NCI-H2196 (cell line): Measurements from ENCODE around the gene SSBP2.
"Not testable (repeated sequence)": the region's sequence is repeated elsewhere in the genome, so short reads cannot be mapped to it uniquely, and the experiment has no call there.

Source experiments
- DNase-seq: peaks from one replicate; lab custom pipeline; 2025; ENCODE audit not compliant: unreplicated experiment; lab: John Stamatoyannopoulos, UW

Gene SSBP2

DNA sequence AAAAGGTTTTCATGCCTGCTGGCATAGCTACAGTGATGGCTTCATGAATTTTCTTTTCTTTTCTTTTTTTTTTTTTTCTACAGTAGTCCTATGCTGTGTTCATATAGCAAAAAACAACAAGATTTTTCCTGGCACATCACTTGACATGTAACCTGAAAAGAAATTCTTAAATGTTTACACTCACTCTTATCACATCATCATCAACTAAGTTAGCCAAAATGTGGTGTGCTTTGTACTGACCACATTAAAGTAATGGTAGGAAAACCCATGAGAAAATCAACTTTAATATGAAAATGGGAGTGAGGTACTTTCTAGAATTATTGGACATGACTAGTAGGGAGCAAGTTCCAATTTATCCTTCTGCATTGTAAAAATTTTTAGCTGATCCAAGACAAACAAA lies 146.7 kb downstream of the SSBP2 start:
- DNase-seq, result no peak

DNA sequence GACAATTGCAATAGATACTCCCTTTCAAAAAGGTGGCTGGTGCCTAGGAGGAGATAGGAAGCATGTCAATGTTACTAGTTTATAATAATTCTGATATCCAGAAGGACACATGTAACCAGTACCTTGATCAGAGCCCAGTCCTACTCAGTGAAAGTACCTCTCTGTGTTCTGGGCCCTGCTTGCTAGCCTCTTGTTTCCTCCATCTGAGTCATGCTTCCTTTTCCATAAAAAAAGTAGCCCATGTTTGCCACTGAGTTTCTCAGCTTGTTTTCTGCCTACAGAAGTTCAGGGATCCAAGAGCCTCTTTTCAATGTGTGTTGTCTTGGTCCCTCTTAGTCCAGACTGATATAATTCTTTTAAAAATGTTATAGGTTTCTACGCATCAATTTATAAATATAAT lies 149.0 kb downstream of the SSBP2 start:
- DNase-seq, result no peak

DNA sequence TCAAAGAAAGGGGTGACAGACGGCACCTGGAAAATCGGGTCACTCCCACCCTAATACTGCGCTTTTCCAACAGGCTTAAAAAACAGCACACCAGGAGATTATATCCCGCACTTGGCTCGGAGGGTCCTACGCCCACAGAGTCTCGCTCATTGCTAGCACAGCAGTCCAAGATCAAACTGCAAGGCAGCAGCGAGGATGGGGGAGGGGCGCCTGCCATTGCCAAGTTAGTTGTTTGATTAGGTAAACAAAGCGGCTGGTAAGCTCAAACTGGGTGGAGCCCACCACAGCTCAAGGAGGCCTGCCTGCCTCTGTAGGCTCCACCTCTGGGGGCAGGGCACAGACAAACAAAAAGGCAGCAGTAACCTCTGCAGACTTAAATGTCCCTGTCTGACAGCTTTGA lies 158.8 kb downstream of the SSBP2 start:
- DNase-seq, result not testable (repeated sequence)

DNA sequence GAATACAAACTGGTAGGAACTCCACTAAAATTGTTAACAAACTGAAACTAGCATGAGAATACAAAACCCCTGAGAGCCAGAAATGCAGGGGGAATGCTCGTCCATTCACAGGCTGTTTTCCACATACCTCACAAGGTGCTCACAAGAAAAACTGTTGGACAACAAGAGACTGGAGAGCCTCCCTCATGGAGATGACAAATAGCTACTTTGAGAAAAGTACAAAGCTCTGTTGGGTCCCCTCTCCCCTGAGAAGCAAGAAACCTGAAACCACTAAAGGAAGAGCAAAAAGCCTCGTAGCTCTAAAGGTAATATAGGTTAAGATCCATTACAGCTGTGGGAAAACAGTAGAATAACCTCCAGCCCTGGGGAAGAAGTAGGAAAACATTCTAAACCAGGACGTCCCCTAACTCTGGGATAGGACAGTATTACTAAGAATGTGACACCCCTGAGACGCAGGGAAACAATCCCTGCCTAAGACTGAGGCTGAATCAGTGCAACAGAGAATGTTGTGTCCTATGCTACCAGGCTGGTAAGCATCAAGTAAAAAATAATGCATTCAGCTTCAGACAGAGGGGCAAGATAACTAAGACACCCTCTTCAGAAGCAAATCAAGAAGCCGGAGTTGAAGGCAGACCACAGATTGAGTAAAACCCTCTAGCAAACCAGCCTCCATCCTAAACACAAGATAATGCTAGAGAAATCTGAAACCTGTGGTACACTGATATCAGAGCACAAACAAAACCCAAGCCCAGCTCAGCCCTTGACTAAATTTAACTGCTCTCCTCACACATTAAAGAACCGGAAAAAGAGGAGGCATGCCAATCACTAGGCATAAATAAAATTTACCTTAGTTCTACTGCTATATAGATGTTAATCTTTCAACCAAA lies 160.2 kb downstream of the SSBP2 start:
- no peak for DNase-seq

DNA sequence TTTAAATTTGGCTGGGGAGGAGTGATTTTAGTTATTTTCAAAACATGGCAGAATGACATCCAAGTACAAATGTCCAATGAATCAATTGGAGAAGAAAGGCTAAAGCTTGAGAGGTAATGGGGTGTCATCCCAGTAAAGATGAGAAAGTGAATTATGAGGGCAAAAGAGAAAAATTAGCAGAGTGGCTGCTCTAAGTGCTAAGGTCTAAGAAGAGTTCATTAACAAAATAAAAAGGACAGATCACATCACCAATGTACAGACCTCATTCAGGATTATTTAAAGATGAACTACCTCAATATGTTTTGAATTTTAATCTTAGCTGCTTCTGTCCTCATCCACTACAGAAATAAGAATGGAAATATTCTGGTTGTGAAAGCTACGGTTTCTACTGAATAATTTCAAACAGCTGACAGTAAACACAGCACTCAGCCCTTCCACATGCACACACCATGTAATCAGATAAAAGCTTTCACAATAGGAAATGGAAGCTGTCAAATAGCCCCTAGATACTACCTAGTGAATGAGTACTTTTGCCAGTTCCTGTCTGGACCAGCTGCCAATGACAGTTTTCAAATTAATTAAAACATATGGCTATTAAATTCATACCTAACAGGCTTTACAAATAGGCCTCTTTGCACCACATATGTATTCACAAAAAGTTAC lies 171.5 kb downstream of the SSBP2 start:
- DNase-seq, result no peak

DNA sequence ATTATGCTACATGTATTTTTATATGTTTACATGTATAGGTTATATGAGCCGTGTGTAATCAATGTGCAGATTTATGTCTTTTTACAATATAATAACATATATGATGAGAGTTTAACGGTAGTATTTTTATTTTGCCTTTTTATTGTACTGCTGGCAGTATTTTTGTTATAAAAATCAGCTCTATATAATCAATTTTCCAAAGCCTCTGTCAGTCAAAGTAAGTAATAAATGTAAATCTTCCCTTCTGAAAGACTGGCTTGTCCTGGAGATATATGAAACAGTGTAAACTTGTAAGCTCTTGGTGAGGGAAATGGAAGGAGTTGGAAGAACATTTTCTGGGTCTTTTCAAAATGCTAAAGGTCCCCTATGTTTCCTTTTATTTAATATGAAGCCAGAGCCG lies 173.8 kb downstream of the SSBP2 start:
- no peak for DNase-seq

DNA sequence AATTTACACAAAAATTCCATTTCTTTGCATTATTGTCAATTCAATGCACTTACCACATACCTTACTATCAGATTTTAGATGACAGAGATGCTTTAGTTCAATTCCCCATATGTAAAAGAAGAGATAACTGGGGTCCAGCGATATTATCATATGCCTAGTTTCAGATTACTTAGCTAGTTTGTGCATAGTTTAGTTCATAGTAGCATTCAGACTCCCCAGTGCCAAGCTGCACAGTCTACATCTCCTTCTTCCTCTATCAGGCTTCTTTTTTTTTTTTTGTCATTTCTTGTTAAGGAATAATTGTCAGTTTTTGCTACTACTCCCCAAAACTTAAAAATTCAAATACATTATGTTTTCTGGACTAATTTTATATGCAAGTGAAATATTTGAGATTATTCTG lies 175.0 kb downstream of the SSBP2 start:
- DNase-seq, result no peak

DNA sequence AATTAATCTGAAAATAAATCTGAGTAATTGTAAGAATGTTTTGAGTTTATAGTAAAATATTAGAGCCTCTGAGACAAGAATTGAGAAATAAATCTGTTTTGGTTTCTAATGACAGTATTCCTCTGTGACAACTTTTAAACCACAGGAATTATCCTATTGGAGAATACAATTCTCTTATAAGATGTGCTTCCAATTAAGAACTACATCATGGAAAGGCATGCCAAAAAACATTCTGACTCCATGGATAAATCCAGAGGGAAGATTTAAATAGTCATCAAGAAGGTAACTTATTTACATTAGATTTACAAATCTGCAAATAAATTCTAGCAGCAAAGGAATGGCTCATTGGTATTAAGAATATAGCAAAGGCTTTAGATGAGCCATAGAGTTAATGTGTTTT lies 178.7 kb downstream of the SSBP2 start:
- no peak for DNase-seq

DNA sequence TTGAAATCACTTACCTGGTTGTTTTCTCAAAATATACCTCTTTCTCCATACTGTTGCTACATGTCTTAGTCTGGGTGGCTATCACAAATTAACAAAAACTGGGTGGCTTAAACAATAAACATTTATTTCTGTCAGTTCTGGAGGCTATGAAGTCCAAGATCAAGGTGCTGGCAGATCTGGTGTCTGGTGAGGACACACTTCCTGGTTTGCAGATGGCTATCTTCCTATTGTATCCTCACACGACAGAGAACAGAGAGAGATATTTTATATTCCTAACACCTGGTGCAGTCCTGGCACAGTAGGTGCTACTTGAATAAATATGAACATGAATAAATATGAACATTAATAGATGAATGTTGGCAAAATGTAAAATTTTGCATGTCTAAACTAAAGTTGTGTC lies 192.7 kb downstream of the SSBP2 start:
- peak; percentile 5 for DNase-seq

DNA sequence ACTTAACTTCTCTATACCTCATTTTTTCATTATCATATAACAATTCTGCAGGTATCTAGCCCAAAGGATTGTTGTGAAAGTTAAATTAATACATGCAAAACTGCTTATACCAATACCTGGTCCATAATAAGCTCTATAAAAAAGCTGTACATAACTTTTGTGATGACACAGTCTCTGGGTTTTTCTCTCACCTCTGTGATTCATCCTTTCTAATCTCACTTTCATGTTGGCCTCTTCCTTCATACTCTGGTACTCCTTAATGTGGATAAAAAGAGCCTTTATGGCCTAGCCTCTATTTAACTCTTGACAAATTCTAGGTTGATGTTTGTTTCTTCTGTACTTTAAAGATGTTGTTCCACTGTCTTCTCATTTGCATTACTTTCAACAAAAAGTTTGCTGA lies 194.1 kb downstream of the SSBP2 start:
- DNase-seq, result no peak

DNA sequence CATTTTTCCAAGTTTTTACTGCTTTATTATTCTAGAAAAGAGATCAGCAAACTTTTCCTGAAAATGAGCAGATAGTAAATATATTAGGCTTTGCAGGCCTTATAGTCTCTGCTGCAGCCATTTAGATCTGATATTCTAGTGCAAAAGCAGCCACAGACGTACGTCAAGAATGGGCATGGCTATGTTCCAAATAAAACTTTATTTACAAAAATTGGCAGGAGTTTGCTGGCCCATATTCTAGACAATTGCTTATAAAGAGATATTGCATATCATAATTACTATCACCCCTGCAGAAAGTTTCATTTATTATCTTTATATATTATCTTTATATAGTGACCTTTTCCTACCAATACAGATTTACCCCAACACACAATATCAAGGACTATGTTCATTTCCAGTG lies 195.0 kb downstream of the SSBP2 start:
- DNase-seq, result no peak

DNA sequence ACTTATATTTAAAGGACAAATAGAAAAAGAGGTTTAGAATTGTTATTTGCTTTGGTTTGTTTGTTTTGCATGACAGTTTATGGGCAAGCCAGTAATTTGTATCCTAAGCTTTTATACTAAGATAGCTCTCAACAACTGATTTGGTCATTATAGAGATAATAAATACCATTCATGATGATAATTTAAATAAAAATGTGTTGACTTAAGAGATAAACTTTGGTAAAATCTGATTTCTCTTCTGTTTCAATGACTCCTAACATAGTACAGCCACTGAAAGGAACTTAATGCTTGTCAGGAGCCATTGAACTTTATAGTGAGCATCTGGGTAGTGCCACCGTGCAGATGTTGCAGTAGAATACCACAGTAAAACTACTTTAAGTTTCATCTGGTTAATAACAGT lies 196.2 kb downstream of the SSBP2 start:
- no peak for DNase-seq

DNA sequence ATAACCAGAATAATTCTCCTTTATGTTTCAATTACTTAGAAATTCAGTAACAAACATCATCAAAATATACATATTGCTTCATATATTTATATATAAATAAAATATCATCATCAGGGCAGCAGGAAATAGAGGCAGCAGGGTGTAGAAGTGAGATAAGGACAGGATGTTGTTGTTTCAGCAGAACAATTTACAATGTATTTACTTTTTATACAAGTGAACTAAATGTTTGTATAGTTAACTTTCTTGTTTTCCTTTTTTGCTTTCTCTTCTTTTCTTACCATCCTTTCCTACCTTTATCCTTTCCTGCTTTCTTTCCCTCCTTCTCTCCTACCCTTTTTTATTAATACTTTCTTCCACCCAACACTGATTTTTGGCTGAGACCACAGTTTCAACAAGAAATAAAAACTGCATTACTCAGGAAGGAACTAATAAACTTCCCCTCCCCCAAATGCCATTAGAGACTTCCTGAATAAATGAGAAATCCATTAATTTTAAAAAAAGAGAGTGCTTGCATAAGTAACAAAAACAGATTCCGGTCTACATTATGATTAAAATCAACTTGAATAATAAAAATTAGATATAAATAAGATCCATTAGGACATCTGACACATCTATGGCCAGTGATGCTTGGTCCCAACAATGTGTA lies 197.2 kb downstream of the SSBP2 start:
- DNase-seq, result no peak

DNA sequence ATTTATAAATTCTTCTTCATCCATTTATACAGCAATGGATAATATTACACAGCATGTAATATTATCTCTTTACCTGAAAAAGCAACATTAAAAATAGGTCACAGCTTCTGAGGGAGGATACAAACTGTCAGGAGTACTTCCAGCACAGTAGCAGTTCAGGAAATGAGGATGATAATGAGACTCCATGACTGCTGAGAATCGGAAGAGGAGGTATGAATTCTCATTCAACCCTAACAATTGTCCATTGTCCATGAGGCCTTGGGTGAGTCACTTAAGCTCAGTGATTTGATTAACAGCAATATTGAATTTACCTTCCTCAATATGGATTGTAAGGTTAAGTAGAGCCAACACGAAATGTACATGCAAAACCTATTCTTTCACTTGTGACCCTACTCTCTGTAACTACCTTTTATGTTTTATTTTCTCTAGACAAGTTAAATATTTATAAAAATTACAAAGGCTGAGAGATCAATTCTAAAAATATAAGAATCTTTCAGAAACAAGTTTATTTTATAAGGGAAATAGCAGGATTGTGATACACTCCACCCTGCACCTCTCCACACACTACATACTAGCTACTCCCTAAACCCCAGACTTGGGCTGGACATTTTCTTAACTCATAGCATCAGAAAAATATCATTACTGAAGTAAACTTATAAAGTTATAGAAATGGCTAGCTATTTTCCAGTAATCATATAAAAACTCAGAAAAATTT lies 197.9 kb downstream of the SSBP2 start:
- DNase-seq, result no peak

DNA sequence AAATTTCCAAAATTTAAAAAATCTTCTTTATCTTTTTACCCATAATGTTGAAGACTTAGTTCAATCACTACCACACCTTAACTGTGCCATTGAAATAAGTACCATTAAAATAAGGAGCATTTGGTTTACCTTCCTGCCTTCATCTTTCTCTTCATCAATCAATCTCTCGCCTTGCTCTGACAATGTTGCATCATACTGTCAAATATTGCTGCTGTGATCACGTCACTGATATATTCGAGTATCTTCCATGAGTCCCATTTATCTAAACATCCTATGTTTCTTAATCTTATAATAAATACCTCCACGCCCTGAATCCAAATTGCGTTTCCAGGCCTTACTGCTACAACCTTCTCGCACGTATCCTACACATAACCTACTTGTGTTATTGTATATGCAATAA lies 201.8 kb downstream of the SSBP2 start:
- no peak for DNase-seq

DNA sequence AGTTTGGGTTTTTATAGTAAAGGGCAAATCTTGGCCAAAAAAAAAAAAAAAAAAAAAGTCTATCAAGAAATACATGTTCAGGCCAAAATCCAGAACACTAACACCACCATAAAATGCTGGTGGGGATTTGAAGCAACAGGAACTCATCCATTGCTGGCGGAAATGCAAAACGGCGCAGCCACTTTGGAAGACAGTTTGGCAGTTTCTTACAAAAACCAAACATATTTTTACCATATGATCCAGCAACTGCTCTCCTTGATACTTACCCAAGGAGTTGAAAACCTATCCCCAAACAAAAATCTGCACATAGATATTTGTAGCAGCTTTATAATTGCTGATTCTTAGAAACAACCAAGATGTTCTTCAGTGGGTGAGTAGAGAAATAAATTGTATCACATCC lies 203.9 kb downstream of the SSBP2 start:
- no peak for DNase-seq

DNA sequence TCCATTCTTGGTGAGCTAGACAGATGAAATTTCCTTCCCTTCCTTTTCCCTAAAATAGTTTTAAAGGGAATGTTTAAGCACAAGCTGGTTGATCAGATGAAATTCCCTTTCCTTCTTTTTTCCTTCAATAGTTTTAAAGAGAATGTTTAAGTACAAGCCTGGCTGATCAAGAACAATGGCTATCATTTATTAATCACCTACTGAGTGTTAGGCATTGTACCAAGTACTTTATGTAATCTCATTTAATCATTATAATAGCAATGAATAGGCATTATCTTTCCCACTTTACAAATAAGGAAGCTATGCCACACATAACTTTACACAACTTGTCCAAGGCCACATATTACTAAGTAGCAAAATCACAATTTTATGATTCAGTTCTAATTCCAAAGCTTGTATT lies 205.0 kb downstream of the SSBP2 start:
- no peak for DNase-seq

DNA sequence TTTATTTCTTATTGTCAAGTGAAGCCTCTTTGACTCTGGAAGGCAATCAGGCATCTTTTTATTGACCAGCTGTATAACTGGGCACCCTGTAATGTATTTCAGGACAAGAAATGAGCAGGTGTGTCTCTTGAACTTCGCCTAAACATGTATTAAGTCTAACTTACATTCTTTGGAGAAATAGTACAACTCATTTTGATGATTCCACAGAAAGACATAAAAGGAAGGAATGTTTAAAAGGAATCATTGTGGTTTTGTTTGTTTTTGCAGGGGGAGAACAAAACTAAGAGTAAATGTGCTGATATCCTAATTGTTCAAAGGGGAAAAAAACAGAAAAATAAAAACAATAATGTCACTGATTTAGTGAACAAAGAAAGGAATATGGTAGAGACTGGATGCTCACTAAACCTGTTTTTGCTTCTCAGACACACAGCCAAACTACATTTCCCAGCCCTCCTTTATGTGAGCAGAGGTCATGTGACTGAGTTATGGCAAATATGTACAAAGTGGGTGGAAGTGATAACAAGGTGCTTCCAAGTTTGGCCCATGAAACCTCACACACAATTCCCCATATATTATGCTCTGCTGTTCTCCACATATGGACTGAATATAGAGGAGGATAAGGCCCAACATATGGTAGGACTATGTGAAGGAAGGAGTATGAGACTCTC lies 206.4 kb downstream of the SSBP2 start:
- no peak for DNase-seq

DNA sequence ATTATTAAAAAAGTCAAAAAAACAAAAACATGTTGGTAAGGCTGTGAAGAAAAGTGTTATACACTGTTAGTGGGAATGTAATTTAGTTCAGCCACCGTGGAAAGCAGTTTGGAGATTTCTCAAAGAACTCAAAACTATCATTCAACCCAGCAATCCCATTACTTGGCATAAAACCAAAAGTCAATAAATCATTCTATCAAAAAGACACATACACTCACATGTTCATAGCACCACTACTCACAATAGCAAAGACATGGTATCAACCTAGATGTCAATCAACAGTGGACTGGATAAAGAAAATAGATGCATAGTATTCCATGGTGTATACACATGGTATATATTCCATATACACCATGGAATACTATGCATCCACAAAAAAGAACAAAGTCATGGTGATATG lies 208.7 kb downstream of the SSBP2 start:
- DNase-seq, result no peak

DNA sequence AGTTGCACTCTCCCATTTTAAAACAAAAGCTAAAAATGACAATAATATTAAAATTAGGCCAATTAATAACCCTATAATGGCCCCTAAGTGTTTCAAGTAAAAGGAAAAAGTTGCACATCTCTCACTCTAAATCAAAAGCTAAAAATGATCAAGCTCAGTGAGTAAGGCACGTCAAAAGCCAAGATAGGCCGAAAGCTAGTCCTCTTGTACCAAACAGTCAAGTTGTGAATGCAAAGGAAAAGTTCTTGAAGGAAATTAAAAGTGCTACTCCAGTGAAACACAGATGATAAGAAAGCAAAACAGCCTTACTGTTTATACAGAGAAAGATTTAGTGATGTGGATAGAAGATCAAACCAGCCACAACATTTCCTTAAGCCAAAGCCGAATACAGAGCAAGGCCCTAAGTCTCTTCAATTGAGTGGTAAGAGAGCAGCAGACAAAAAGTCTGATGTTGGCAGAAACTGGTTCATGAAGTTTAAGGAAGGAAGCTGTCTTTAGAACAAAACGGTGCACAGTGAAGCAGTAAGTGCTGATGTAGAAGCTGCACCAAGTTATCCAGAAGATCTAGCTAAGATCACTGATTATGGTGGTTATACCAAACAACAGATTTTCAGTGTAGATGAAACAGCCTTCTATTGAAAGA lies 212.9 kb downstream of the SSBP2 start:
- no peak for DNase-seq

DNA sequence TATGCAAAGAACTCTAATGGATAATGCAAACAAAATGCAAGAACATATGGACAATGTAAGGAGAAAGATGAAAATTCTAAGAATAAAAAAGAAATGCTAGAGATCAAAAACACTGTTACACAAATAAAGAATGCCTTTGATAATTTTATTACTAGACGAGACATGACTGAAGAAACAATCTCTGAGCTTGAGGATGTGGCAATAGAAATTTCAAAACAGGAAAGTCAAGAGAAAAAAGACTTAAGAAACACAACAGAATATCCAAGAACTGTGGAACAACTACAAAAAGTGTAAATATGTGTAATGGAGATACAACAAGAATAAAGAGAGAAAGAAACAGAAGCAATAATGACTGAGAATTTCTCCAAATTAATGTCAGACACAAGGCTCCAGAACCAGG lies 216.5 kb downstream of the SSBP2 start:
- no peak for DNase-seq
